WTC11 (cell line): ENCODE data around the gene ILF2. TPM values are rescaled to one million over a fixed set of nuclear protein-coding genes. Genes with fewer than 3 reads are reported as not detected.

Source experiments
- ATAC-seq: fragments of 200-7000 bp; cut with Tn5 transposase; 2 replicates; pipeline ENCODE4 v1.10.0; 2021; ENCODE audit warnings: mild to moderate bottlenecking, moderate library complexity
- CTCF ChIA-PET: fragments of 300-600 bp; sonication (Branson Sonifier 250); formaldehyde crosslinking; loops from one replicate; lab custom pipeline; 2021; ENCODE audit warnings: antibody characterized with exemption; lab: Charles Lee
- POLR2A ChIA-PET: fragments of 350-600 bp; sonication (Branson Sonifier 250); formaldehyde crosslinking; loops from one replicate; lab custom pipeline; 2021; ENCODE audit warnings: antibody characterized with exemption; lab: Charles Lee
- DNase-seq: peaks from one replicate; pipeline ENCODE4 v3.0.0; 2021; ENCODE audit warnings: low spot score
- H3K27ac Mint-ChIP-seq: 2 replicates; pipeline ENCODE4 v1.8.0; 2021; ENCODE audit warnings: mixed read lengths
- H3K27me3 Mint-ChIP-seq: 2 replicates; pipeline ENCODE4 v1.8.0; 2021; ENCODE audit warnings: low read depth, mild to moderate bottlenecking, moderate library complexity, mixed read lengths
- H3K36me3 Mint-ChIP-seq: 2 replicates; pipeline ENCODE4 v1.8.0; 2021; ENCODE audit warnings: mixed read lengths
- H3K4me1 Mint-ChIP-seq: 2 replicates; pipeline ENCODE4 v1.8.0; 2022; ENCODE audit warnings: mixed read lengths
- H3K4me3 Mint-ChIP-seq: 2 replicates; pipeline ENCODE4 v1.8.0; 2021; ENCODE audit warnings: mild to moderate bottlenecking, moderate library complexity, mixed read lengths
- H3K9me3 Mint-ChIP-seq: 2 replicates; pipeline ENCODE4 v1.8.0; 2021; ENCODE audit warnings: mixed read lengths
- AFF4 ChIP-seq: sonication (generic); formaldehyde crosslinking; IDR thresholded peaks from 2 replicates; pipeline ENCODE4 v1.8.1; 2023; ENCODE audit warnings: mild to moderate bottlenecking, missing genetic modification reagents, borderline replicate concordance
- AR ChIP-seq: fragments of 250-450 bp; sonication (Bioruptor Pico); IDR thresholded peaks from 2 replicates; pipeline ENCODE4 v1.9.0; 2021; ENCODE audit warnings: mild to moderate bottlenecking
- CREB1 ChIP-seq: sonication (generic); formaldehyde crosslinking; IDR thresholded peaks from 2 replicates; pipeline ENCODE4 v1.8.0; 2023; ENCODE audit warnings: mild to moderate bottlenecking, missing genetic modification reagents
- CREM ChIP-seq: sonication (generic); formaldehyde crosslinking; IDR thresholded peaks from 2 replicates; pipeline ENCODE4 v1.8.1; 2022; ENCODE audit warnings: mild to moderate bottlenecking, missing genetic modification reagents, moderate library complexity
- E2F1 ChIP-seq: sonication (generic); formaldehyde crosslinking; IDR thresholded peaks from 2 replicates; pipeline ENCODE4 v1.8.0; 2022; ENCODE audit warnings: mild to moderate bottlenecking, missing genetic modification reagents
- ETV6 ChIP-seq: sonication (generic); formaldehyde crosslinking; IDR thresholded peaks from 2 replicates; pipeline ENCODE4 v1.8.1; 2022; ENCODE audit warnings: mild to moderate bottlenecking, missing genetic modification reagents
- FOXK1 ChIP-seq: sonication (generic); formaldehyde crosslinking; IDR thresholded peaks from 2 replicates; pipeline ENCODE4 v1.8.0; 2022; ENCODE audit warnings: mild to moderate bottlenecking, moderate library complexity, missing genetic modification reagents
- FOXP1 ChIP-seq: sonication (generic); formaldehyde crosslinking; IDR thresholded peaks from 2 replicates; pipeline ENCODE4 v1.8.0; 2022; ENCODE audit warnings: missing genetic modification reagents, mild to moderate bottlenecking, moderate library complexity, borderline replicate concordance
- GTF2I ChIP-seq: fragments of 250-450 bp; sonication (Bioruptor Pico); conservative IDR thresholded peaks from 2 replicates; pipeline ENCODE4 v1.4.0; 2021; ENCODE audit warnings: mild to moderate bottlenecking
- MAX ChIP-seq: sonication (generic); formaldehyde crosslinking; IDR thresholded peaks from 2 replicates; pipeline ENCODE4 v1.8.0; 2022; ENCODE audit warnings: mild to moderate bottlenecking, missing genetic modification reagents
- ZBTB21 ChIP-seq: sonication (generic); formaldehyde crosslinking; IDR thresholded peaks from 2 replicates; pipeline ENCODE4 v1.8.1; 2023; ENCODE audit warnings: mild to moderate bottlenecking, missing genetic modification reagents, borderline replicate concordance
- ZNF396 ChIP-seq: fragments of 250-450 bp; sonication (Bioruptor Pico); IDR thresholded peaks from 2 replicates; pipeline ENCODE4 v1.8.0; 2021; ENCODE audit warnings: mild to moderate bottlenecking, moderate library complexity, borderline replicate concordance
- total RNA-seq: library from RNA; stranded (reverse); gene quantifications from 3 replicates; pipeline ENCODE4 v1.2.3, GENCODE V29; 2021
- TF ChIP-seq, protein P1 (sequence below): sonication (generic); formaldehyde crosslinking; IDR thresholded peaks from 2 replicates; pipeline ENCODE4 v1.8.1; 2023; ENCODE audit warnings: mild to moderate bottlenecking, missing genetic modification reagents, moderate library complexity
- TF ChIP-seq, protein P2 (sequence below): sonication (generic); formaldehyde crosslinking; IDR thresholded peaks from 2 replicates; pipeline ENCODE4 v1.8.1; 2022; ENCODE audit warnings: low read depth, mild to moderate bottlenecking, moderate library complexity, missing genetic modification reagents, borderline replicate concordance
- TF ChIP-seq, protein P3 (sequence below): sonication (generic); formaldehyde crosslinking; IDR thresholded peaks from 2 replicates; pipeline ENCODE4 v1.8.1; 2023; ENCODE audit warnings: mild to moderate bottlenecking, missing genetic modification reagents, moderate library complexity
- TF ChIP-seq, protein P4 (sequence below): sonication (generic); formaldehyde crosslinking; IDR thresholded peaks from 2 replicates; pipeline ENCODE4 v1.8.1; 2023; ENCODE audit warnings: mild to moderate bottlenecking, missing genetic modification reagents

Gene ILF2
- total RNA-seq, 1 experiment from 2014 or later, result 337 TPM

- no peak overlapping the region for H3K4me3 Mint-ChIP-seq
- POLR2A ChIA-PET, result no interaction called here
- CTCF ChIA-PET, result interaction anchor here (0.7 to 2.4 kb wide), 7 partner anchors 21 to 189 kb away, joined by 3 to 22 read pairs (median 5); partner anchors contain the start of genes NPR1 and S100A13
Measured at GRCh38 chr1:153698923-153699714, 28.3 kb upstream of the ILF2 start.

More at GRCh38 chr1:153698923-153699714, 28.3 kb upstream of the ILF2 start:
- Mint-ChIP-seq H3K36me3 (no peaks in the 10 kb centered on the region), H3K27ac (peak overlapping the region; percentile 26; the same call in 1 of the 2 replicates), H3K9me3 (no peaks in the 10 kb centered on the region)
- TF ChIP-seq, protein P1, sequence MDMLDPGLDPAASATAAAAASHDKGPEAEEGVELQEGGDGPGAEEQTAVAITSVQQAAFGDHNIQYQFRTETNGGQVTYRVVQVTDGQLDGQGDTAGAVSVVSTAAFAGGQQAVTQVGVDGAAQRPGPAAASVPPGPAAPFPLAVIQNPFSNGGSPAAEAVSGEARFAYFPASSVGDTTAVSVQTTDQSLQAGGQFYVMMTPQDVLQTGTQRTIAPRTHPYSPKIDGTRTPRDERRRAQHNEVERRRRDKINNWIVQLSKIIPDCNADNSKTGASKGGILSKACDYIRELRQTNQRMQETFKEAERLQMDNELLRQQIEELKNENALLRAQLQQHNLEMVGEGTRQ (CRISPR knock-in tag), result no peak
- TF ChIP-seq, protein P2, sequence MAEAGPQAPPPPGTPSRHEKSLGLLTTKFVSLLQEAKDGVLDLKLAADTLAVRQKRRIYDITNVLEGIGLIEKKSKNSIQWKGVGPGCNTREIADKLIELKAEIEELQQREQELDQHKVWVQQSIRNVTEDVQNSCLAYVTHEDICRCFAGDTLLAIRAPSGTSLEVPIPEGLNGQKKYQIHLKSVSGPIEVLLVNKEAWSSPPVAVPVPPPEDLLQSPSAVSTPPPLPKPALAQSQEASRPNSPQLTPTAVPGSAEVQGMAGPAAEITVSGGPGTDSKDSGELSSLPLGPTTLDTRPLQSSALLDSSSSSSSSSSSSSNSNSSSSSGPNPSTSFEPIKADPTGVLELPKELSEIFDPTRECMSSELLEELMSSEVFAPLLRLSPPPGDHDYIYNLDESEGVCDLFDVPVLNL (CRISPR knock-in tag), result no peak
- TF ChIP-seq CREB1 (no peak), ZBTB21 (CRISPR knock-in tag) (no peak), E2F1 (CRISPR knock-in tag) (no peak), AR (CRISPR knock-in tag) (no peak), CREM (CRISPR knock-in tag) (no peak), ZNF396 (CRISPR knock-in tag) (no peak), GTF2I (CRISPR knock-in tag) (no peak), MAX (CRISPR knock-in tag) (no peak), FOXK1 (no peak), FOXP1 (CRISPR knock-in tag) (no peak), ETV6 (CRISPR knock-in tag) (no peak), AFF4 (CRISPR knock-in tag) (no peak)
- TF ChIP-seq, protein P3, sequence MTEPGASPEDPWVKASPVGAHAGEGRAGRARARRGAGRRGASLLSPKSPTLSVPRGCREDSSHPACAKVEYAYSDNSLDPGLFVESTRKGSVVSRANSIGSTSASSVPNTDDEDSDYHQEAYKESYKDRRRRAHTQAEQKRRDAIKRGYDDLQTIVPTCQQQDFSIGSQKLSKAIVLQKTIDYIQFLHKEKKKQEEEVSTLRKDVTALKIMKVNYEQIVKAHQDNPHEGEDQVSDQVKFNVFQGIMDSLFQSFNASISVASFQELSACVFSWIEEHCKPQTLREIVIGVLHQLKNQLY (CRISPR knock-in tag), result no peak
- TF ChIP-seq, protein P4, sequence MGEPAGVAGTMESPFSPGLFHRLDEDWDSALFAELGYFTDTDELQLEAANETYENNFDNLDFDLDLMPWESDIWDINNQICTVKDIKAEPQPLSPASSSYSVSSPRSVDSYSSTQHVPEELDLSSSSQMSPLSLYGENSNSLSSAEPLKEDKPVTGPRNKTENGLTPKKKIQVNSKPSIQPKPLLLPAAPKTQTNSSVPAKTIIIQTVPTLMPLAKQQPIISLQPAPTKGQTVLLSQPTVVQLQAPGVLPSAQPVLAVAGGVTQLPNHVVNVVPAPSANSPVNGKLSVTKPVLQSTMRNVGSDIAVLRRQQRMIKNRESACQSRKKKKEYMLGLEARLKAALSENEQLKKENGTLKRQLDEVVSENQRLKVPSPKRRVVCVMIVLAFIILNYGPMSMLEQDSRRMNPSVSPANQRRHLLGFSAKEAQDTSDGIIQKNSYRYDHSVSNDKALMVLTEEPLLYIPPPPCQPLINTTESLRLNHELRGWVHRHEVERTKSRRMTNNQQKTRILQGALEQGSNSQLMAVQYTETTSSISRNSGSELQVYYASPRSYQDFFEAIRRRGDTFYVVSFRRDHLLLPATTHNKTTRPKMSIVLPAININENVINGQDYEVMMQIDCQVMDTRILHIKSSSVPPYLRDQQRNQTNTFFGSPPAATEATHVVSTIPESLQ (CRISPR knock-in tag), result no peak
- TF ChIP-seq, all 79 proteins: peak for 0
- no peak for DNase-seq
- Mint-ChIP-seq H3K27me3 (no peaks in the 10 kb centered on the region), H3K4me1 (peaks cover 25% of the 10 kb centered on the region)
- ATAC-seq, result no peak
